GM18519 (cell line): Measurements from ENCODE around the gene NKAPL.

ENCODE experiments used
- ATAC-seq: cut with Tn5 transposase; IDR thresholded peaks from one replicate; pipeline ENCODE4 v1.9.1; 2021; ENCODE audit warnings: mild to moderate bottlenecking, moderate library complexity; ENCODE audit not compliant: unreplicated experiment, low FRiP score

The NKAPL gene

GRCh38 chr6:28258877-28259777, at the start of gene NKAPL:
Gene NKAPL (plus strand): TSS chr6:28259297. CDS start chr6:28259372, 75 bp downstream.
- ATAC-seq = no peak

GRCh38 chr6:28209753-28210535, 49.2 kb upstream of the NKAPL start:
- no peak for ATAC-seq

GRCh38 chr6:28211840-28212509, 47.1 kb upstream of the NKAPL start:
- ATAC-seq = no peak

GRCh38 chr6:28212510-28213212, 46.4 kb upstream of the NKAPL start:
- ATAC-seq = no peak

- no peak for ATAC-seq
Measured at GRCh38 chr6:28213213-28213523, 45.9 kb upstream of the NKAPL start.

GRCh38 chr6:28215425-28215824, 43.7 kb upstream of the NKAPL start:
- ATAC-seq = no peak

GRCh38 chr6:28217890-28218289, 41.2 kb upstream of the NKAPL start:
- no peak for ATAC-seq

GRCh38 chr6:28218312-28219248, 40.5 kb upstream of the NKAPL start:
- no peak for ATAC-seq

- ATAC-seq = no peak
Measured at GRCh38 chr6:28220257-28221133, 38.6 kb upstream of the NKAPL start.

GRCh38 chr6:28224131-28225055, 34.7 kb upstream of the NKAPL start:
- ATAC-seq = no peak

- ATAC-seq = peak; percentile 47
Measured at GRCh38 chr6:28225056-28225834, 33.9 kb upstream of the NKAPL start, which contains the start of gene ZSCAN9. Gene ZSCAN9 (plus strand): TSS chr6:28225275. CDS start chr6:28227085, 1,810 bp downstream.

- ATAC-seq = no peak
Measured at GRCh38 chr6:28226460-28226859, 32.6 kb upstream of the NKAPL start.

GRCh38 chr6:28232785-28233184, 26.3 kb upstream of the NKAPL start:
- no peak for ATAC-seq

GRCh38 chr6:28235912-28236452, 23.1 kb upstream of the NKAPL start:
- no peak for ATAC-seq

GRCh38 chr6:28239636-28240035, 19.5 kb upstream of the NKAPL start:
- no peak for ATAC-seq

GRCh38 chr6:28240471-28240870, 18.6 kb upstream of the NKAPL start:
- ATAC-seq = no peak
